HG02840 (cell line): Measurements from ENCODE around the gene L3MBTL2.
"Not testable (repeated sequence)": the region's sequence is repeated elsewhere in the genome, so short reads cannot be mapped to it uniquely, and the experiment has no call there.

Experiments
- ATAC-seq: cut with Tn5 transposase; IDR thresholded peaks from one replicate; pipeline ENCODE4 v1.9.1; 2021; ENCODE audit warnings: mild to moderate bottlenecking, moderate library complexity, moderate number of reproducible peaks; ENCODE audit not compliant: unreplicated experiment, low FRiP score

Gene L3MBTL2

DNA sequence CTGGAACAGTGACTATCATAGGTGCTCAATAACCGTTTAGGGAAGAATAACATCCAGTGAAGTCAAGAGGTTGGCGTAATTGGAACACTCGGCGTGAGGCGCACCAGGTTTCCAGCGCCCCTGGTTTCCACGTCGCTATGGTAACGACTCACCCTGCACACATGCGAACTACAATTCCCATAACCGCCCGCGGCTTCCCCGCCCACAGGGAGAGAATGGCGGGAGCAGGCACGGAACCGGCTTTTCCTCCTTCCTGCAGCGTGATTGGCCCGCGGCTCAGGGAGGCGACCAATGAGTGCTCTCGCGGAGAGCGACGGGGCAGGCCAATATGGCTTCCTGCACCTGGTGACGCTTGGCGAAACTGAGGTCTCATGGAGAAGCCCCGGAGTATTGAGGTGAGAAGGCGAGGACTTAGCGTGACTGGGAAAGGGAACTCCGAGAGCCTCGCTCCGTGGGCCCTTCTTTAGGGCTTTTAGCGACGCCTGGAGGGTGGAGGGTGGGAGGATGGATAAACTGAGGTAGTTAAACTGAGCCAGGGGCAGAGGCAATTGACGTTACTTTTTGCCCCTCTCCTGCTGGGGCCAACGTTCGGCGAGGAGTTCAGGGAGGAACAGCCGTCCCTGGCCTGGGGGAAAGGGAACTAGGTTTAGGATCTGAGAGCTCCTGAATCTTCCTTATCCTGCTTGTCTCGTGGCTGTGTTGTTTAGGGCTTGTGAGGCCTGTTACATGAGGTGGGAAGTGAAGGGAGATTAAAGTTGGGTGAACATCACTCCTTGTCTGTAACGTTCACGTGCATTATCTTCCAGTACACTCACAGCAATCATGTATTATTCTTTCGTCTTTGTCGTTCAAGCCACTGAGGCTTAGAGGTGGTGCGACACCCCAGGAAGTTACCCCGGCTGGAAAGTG is at the start of gene L3MBTL2:
Gene L3MBTL2 (plus strand): TSS at position 321 of the 909 bp plus-strand sequence. CDS start 51 bp downstream, at position 372.
- peak; percentile 96 for ATAC-seq

DNA sequence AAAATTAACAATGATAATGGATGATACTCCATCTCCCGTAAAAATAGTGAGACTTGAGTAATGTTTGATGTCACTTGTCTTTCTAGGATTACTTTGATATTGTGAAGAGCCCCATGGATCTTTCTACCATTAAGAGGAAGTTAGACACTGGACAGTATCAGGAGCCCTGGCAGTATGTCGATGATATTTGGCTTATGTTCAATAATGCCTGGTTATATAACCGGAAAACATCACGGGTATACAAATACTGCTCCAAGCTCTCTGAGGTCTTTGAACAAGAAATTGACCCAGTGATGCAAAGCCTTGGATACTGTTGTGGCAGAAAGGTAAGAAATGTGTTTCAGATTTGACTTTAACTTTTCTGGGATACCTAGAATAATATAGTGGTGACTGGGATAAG is 48.0 kb upstream of the L3MBTL2 start:
- no peak for ATAC-seq

- no peak for ATAC-seq
These were observed 36.0 kb upstream of the L3MBTL2 start for GRCh38 chr22:41169157-41169556.

DNA sequence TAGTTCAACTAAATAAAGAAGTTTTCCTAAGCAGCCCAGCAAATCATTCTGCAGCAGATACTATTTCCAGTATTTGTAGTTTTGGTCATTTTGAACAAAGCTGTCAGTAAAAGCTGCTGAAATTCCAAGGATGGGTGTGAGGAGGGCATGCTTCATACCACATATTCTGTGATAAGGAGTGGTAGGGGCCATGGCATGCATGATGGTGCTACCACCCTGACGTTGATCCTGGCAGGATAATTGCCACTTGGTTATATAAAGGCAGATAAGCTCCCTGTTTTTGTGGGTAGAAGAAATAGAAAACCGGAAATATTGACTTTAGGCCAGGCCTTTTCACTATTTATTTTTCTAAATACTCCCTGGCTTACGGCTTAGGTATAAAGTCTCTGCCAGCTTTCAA is 33.1 kb upstream of the L3MBTL2 start:
- no peak for ATAC-seq

DNA sequence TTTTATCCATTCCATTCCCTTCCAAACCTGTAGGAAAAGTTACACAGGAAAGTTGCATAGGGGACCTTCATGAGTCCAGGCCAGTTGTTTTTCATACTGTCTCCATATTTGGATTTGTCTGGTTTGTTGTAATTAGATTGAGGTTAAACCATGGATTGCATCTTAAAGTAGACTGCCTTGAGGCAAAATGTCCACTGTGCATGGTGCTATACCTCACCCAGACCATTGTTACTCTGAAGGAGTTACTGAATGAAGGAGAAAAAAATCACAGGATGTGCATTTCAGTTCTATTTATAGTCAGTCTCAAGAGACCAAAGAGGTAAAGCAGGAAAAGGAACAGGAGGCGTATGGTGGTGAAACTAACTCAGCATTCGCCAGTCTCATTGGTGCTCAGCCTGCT is 29.6 kb upstream of the L3MBTL2 start:
- no peak for ATAC-seq

GRCh38 chr22:41177040-41177621 is 28.0 kb upstream of the L3MBTL2 start:
- no peak for ATAC-seq

- no peak for ATAC-seq
These were observed 27.3 kb upstream of the L3MBTL2 start for GRCh38 chr22:41177622-41178424.

- no peak for ATAC-seq
These were observed 26.6 kb upstream of the L3MBTL2 start for GRCh38 chr22:41178425-41178975.

DNA sequence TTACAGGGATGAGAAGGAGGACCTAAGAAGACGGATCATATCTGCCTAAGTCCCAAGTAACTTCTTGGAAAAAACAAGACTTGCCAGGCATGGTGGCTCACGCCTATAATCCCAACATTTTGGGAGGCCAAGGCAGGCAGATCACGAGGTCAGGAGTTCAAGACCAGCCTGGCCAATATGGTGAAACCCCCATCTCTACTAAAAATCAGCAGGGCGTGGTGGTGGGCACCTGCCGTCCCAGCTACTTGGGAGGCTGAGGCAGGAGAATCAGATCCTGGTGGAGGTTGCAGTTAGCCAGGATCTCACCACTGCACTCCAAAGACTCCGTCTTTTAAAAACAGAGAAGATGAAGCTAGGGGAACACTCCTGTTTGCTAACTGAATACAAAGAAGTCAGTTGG is 24.8 kb upstream of the L3MBTL2 start:
- not testable (repeated sequence) for ATAC-seq

DNA sequence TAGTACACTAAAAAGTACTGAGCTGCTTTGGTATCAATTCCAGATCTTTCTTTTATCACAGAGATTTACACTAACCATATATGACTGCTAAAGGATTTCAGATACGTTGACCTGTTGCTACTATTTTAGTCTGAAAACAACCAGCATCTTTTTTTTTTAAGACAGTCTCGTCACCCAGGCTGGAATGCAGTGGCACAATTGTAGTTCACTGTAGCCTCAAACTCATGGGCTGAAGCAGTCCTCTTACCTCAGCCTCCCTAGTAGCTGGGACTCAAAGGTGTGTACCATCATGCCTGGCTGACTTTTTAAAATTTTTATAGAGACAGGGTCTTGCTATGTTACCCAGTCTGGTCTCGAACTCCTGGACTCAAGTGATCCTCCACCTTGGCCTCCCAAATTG is 24.2 kb upstream of the L3MBTL2 start:
- no peak for ATAC-seq

DNA sequence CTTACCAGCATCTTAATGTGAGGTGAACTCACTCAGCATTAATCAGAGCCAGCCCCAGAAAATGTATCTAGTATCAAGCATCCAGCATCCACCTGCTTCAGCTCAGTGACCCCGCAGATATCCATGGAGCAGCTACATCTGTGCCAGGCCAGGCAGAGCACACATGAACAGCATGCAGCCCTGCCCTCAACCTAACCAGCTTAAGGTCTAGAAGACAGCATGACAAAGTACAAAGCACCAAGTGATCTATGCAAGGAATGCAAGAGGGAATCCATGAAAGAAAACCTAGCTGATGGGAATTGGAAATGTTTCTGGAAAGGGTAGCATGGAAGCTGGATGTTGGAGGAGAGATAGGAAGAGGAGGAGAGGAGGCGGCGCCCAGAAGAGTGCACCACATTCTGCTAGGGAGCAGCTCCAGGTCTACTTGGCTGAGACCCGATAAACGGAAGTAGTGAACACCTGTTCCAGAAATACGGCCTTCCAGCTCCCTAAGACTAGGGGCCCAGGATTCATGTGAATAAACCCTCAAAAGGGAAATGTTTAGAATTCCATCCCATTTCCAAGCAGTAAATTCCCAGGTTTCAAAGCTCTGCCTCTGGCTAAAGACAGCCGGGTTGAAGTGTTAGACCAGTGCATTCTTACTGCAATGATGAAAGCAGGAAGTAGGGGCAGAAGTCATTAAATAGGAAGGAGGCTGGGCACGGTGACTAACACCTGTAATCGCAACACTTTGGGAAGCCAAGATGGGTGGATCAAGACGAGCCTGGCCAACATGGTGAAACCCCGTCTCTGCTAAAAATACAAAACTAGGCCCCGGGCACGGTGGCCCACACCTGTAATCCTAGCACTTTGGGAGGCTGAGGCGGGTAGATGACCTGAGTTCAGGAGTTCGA is 23.5 kb upstream of the L3MBTL2 start:
- no peak for ATAC-seq

GRCh38 chr22:41184679-41185078 is 20.4 kb upstream of the L3MBTL2 start:
- ATAC-seq: no peak

- ATAC-seq: no peak
These were observed 13.6 kb upstream of the L3MBTL2 start for GRCh38 chr22:41191467-41191866.

GRCh38 chr22:41193829-41194228 is 11.3 kb upstream of the L3MBTL2 start:
- ATAC-seq: no peak

DNA sequence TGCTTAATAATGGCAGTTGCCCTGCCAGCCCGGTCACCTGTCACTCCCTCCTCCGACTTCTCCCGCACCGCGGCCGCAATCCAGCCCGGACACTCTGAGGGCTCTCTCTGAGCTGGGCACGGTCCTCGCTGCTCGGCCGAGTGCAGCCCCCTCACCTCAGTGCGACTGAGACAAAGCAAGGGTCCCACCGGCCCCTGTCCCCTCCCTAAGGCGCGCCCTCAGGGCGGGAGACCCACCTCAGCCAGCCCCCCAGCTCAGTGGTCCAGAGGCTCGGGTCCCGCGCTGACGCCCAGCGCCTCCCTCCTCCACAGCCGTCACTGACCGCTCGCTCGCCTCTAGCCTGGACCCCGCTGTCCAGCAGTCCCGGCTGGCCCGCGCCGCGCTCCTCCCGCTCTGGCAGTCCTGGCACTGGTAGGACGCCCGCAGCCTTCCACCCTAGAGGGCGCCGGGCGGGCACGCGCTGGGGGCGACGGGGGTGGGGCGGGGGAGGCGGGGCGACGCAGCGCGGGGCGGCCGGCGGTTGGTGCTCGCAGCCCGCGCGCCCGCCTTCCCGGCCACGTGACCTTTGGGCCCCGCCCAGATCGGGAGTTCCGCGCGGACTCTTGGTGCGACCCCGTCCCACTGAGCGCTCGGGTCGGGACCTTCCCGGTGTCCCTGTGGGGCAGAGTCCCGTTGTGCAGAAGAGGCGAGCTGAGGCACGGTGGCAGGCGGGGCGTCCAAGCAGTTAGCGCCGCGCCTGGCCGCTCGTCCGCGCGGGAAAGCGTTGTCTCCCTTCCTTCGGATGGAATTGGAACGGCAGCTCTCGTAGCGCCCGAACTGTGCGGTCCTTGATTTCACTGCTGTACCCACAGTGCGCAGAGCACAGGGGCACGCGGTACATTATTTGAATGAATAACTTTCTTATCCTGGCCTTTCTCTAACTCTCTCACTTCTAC is 7.8 kb upstream of the L3MBTL2 start:
- peak; percentile 79 for ATAC-seq

- no peak for ATAC-seq
These were observed 7.0 kb upstream of the L3MBTL2 start for GRCh38 chr22:41198027-41198580.

GRCh38 chr22:41201141-41201540 is 4.0 kb upstream of the L3MBTL2 start:
- ATAC-seq: no peak

- ATAC-seq: no peak
These were observed 2.0 kb upstream of the L3MBTL2 start for GRCh38 chr22:41203118-41203517.
